Measurements from ENCODE around the gene KCND3. TPM values are rescaled to one million over a fixed set of nuclear protein-coding genes. Genes with fewer than 3 reads are reported as not detected.

Gene KCND3
- total RNA-seq, 1 donor from 2014 or later, result 3.7 TPM

DNA sequence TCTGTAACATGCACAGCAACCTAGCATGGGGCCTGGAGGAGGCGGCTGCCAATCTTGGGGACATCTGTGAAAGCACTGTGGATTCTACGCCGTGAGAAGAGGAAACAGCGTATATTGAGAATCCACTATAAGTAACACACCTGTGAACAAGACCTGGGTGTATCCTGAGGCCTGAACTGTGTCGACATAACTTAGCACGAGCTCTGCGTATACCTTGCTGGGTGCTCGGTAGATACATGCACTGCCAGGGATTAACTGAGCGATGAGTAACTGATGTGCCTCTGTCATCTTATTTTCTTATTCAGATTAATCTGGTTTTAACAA, 175.2 kb downstream of the KCND3 start:
- no peak overlapping the region for H3K4me3 Mint-ChIP-seq (ENCODE audit: unreplicated experiment)
- no peaks in the 10 kb centered on the region for H3K27me3 Mint-ChIP-seq (ENCODE audit: unreplicated experiment)
- no peak overlapping the region for H3K27ac Mint-ChIP-seq (ENCODE audit: unreplicated experiment)
- TF ChIP-seq, protein P1, sequence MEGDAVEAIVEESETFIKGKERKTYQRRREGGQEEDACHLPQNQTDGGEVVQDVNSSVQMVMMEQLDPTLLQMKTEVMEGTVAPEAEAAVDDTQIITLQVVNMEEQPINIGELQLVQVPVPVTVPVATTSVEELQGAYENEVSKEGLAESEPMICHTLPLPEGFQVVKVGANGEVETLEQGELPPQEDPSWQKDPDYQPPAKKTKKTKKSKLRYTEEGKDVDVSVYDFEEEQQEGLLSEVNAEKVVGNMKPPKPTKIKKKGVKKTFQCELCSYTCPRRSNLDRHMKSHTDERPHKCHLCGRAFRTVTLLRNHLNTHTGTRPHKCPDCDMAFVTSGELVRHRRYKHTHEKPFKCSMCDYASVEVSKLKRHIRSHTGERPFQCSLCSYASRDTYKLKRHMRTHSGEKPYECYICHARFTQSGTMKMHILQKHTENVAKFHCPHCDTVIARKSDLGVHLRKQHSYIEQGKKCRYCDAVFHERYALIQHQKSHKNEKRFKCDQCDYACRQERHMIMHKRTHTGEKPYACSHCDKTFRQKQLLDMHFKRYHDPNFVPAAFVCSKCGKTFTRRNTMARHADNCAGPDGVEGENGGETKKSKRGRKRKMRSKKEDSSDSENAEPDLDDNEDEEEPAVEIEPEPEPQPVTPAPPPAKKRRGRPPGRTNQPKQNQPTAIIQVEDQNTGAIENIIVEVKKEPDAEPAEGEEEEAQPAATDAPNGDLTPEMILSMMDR (IDR thresholded peaks at IDR 0.05; ENCODE audit: partially characterized antibody, unreplicated experiment), result no peak
- H3K4me1 Mint-ChIP-seq (ENCODE audit: low read depth, unreplicated experiment), result peaks cover 23% of the 10 kb centered on the region
- DNase-seq, result no peak
- no peaks in the 10 kb centered on the region for H3K36me3 Mint-ChIP-seq (ENCODE audit: unreplicated experiment)
- peaks cover 9% of the 10 kb centered on the region for H3K9me3 Mint-ChIP-seq (ENCODE audit: unreplicated experiment)

DNA sequence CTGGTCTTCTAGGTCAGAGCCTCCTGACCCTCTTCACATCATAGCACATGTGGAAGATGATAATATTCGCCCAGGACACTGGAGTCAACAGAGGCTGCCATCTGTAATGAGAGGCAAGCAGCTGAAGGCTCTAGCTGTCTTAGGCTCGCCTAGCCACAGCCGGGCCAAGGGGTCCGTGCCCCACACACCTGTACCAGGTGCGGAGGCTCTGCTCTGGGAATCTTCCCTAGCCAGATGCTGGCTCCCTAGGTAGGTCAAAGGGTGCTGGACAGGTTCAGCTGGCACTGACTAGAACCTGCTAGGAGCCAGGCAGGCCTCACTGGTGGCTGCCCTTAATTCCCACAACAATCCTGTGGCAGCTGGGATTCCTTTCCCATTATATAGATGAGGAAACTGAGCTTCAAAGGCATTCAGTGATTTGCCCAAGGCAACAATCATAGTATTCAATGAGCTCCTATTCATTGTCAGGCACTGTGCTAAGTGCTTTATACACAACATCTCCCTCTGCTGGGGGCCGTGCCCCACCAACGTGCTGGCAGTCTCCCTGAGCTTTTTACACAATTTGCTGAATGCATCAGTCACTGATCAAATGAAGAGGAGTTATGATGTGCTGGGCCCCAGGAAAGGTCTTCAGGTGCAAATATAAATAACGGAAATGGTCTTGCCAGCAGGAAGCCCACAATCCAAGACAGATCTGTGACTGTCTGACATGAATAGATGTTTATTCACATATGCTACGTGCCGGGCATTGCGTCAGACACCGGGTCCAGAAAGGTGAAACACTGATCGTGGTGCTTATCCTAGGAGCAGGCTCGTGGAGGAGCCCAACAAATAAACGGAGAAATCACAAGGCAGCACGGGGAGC, 175.8 kb downstream of the KCND3 start:
- TF ChIP-seq, protein P1 (IDR thresholded peaks at IDR 0.05; ENCODE audit: partially characterized antibody, unreplicated experiment), result no peak
- Mint-ChIP-seq H3K4me3 (ENCODE audit: unreplicated experiment) (no peak overlapping the region), H3K27ac (ENCODE audit: unreplicated experiment) (no peak overlapping the region), H3K36me3 (ENCODE audit: unreplicated experiment) (no peaks in the 10 kb centered on the region), H3K27me3 (ENCODE audit: unreplicated experiment) (peaks cover 4% of the 10 kb centered on the region), H3K9me3 (ENCODE audit: unreplicated experiment) (peaks cover 11% of the 10 kb centered on the region), H3K4me1 (ENCODE audit: low read depth, unreplicated experiment) (peaks cover 19% of the 10 kb centered on the region)
- peak; percentile 28 for DNase-seq

DNA sequence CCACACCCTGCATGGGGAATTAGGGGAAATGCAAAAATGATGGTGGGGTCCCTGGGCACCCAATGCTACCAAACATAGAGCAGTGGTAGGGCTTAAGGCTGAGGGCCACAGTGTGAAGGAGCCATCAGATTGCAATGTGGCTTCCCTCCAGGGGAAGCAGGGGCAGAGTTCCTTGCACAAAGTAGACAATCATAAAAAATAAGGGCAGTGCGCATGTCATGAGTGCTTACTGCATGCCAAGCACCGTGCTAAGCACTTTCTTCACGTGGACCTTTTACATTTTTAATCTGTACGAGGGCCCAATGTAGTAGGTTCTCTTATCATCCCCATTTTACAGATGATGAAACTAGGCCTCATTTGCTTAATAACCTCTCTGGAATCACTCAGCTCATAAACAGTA, 177.2 kb downstream of the KCND3 start:
- peaks cover 4% of the 10 kb centered on the region for H3K27me3 Mint-ChIP-seq (ENCODE audit: unreplicated experiment)
- H3K27ac Mint-ChIP-seq (ENCODE audit: unreplicated experiment), result no peak overlapping the region
- TF ChIP-seq, protein P1 (IDR thresholded peaks at IDR 0.05; ENCODE audit: partially characterized antibody, unreplicated experiment), result no peak
- no peak overlapping the region for H3K4me3 Mint-ChIP-seq (ENCODE audit: unreplicated experiment)
- H3K4me1 Mint-ChIP-seq (ENCODE audit: low read depth, unreplicated experiment), result peaks cover 12% of the 10 kb centered on the region
- DNase-seq, result no peak
- peaks cover 5% of the 10 kb centered on the region for H3K36me3 Mint-ChIP-seq (ENCODE audit: unreplicated experiment)
- peaks cover 9% of the 10 kb centered on the region for H3K9me3 Mint-ChIP-seq (ENCODE audit: unreplicated experiment)

DNA sequence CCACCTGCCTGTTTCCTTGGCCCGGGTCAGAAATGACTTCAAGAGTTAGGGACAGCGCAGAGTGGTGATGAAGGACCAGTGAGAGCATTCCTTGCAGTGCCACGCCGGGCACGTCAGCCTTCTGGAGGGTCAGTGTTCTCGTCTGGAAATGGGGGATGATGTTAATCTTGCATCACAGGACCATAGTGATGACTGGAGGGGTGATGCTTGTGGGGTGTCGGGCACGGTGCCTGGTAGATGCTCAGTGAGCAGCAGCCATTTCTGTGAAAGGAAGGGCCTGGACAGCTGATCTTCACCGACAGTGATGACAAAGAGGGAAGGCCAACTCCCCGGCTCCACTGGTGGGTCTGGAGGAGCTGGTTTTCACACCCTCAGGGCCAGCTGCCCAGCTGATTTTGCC, 177.6 kb downstream of the KCND3 start:
- H3K36me3 Mint-ChIP-seq (ENCODE audit: unreplicated experiment), result peaks cover 5% of the 10 kb centered on the region
- no peak overlapping the region for H3K4me3 Mint-ChIP-seq (ENCODE audit: unreplicated experiment)
- no peak for DNase-seq
- no peak overlapping the region for H3K27ac Mint-ChIP-seq (ENCODE audit: unreplicated experiment)
- TF ChIP-seq, protein P1 (IDR thresholded peaks at IDR 0.05; ENCODE audit: partially characterized antibody, unreplicated experiment), result no peak
- peaks cover 4% of the 10 kb centered on the region for H3K27me3 Mint-ChIP-seq (ENCODE audit: unreplicated experiment)
- H3K4me1 Mint-ChIP-seq (ENCODE audit: low read depth, unreplicated experiment), result peaks cover 12% of the 10 kb centered on the region
- H3K9me3 Mint-ChIP-seq (ENCODE audit: unreplicated experiment), result peaks cover 9% of the 10 kb centered on the region

DNA sequence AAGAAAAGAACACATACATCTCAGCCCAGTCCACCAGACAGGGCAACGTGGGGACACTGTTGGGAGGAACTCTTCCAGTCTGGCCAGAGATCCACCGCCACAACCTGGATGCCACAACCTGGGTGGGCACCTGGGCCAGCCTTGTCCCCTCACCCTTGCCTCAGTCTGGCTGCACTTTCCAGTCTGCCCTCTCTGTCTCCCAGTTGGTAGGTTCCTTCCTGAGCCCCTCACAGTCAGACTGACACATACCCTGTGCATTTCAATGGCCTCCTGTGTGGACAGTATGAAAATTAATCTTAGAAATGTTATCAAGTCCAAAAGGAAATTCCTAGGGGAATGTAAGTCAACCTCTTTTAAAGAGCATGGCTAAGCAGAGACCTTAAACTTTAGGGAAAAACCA, 184.2 kb downstream of the KCND3 start:
- H3K27me3 Mint-ChIP-seq (ENCODE audit: unreplicated experiment), result peaks cover 7% of the 10 kb centered on the region
- peak overlapping the region; percentile 28 for H3K27ac Mint-ChIP-seq (ENCODE audit: unreplicated experiment)
- no peak for DNase-seq
- TF ChIP-seq, protein P1 (IDR thresholded peaks at IDR 0.05; ENCODE audit: partially characterized antibody, unreplicated experiment), result no peak
- no peak overlapping the region for H3K4me3 Mint-ChIP-seq (ENCODE audit: unreplicated experiment)
- H3K36me3 Mint-ChIP-seq (ENCODE audit: unreplicated experiment), result peaks cover 5% of the 10 kb centered on the region
- peaks cover 4% of the 10 kb centered on the region for H3K9me3 Mint-ChIP-seq (ENCODE audit: unreplicated experiment)
- H3K4me1 Mint-ChIP-seq (ENCODE audit: low read depth, unreplicated experiment), result peaks cover 35% of the 10 kb centered on the region
